H1 (cell line): ENCODE data around the gene CCDC137. TPM values are rescaled to one million over a fixed set of nuclear protein-coding genes. Genes with fewer than 3 reads are reported as not detected.

Experiments used
- ATF3 ChIP-seq: IDR thresholded peaks from 2 replicates; pipeline ENCODE4 v1.6.1; 2011; ENCODE audit warnings: low read depth, mild to moderate bottlenecking, low read length; ENCODE audit not compliant: insufficient read depth
- BACH1 ChIP-seq: IDR thresholded peaks from 2 replicates; pipeline ENCODE4 v1.6.1; 2012; ENCODE audit warnings: low read length, improper control_type of control experiment
- E2F6 ChIP-seq: IDR thresholded peaks from 2 replicates; pipeline ENCODE4 v1.6.1; 2012; ENCODE audit warnings: inconsistent platforms
- NANOG ChIP-seq: IDR thresholded peaks from 2 replicates; pipeline ENCODE4 v1.6.1; 2011; ENCODE audit warnings: low read length, low read depth, mild to moderate bottlenecking, inconsistent platforms; ENCODE audit not compliant: insufficient read depth, poor library complexity, severe bottlenecking
- YY1 ChIP-seq: IDR thresholded peaks from 2 replicates; pipeline ENCODE4 v1.6.1; 2011; ENCODE audit warnings: low read depth, mild to moderate bottlenecking, low read length
- polyA plus RNA-seq, 7 experiments: library from polyadenylated mRNA; depleted of rRNA in 3 of 7; stranded (reverse) in 5 of 7; unstranded in 2 of 7; fragments of >200 nt in 5 of 7; fragments of 200-250 nt in 2 of 7; gene quantifications; 1 replicate in 5 of 7; 2 replicates in 1 of 7; 4 replicates in 1 of 7; pipeline versions ENCODE4 v1.2.1 to v1.2.3, GENCODE V29; 2011 to 2013; ENCODE audit warnings: missing spikeins in 2 of 7, mixed read lengths in 2 of 7
- total RNA-seq: library from RNA; stranded (reverse); fragmentation: NEBNext Ultra II Directional; extraction: Animal tissue kit (Norgen Biotek cat#: 25700); gene quantifications from 2 replicates; pipeline ENCODE4 v1.2.1, GENCODE V29; 2021
- TF ChIP-seq, protein P1 (sequence below): IDR thresholded peaks from 2 replicates; pipeline ENCODE4 v1.6.1; 2012; ENCODE audit warnings: low read length, inconsistent platforms

CCDC137 gene
- total and polyA plus RNA-seq, 2 of the 8 experiments (the other 6 are each of a cell fraction or from before 2014, with no cell fraction given) = 17.6 to 38.6 TPM

DNA sequence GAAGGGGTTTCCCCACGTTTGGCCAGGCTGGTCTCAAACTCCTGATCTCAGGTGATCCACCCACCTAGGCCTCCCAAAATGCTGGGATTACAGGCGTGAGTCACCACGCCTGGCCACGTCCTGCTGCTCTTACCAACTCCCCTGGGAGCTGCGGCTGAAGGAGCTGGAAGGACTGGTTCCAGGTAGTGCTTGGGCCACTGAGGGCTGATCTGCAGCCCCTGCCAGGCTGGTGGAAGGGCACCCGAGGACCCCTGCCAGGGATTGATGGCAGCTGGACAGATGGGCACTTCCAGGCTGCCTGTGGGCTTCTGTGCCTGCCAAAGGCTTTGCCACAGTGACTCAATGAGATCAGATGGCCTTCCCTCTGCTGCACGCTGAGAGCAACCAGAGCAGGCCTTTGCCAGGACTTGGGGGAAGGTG, 2.5 kb upstream of the CCDC137 start (continued):
- TF ChIP-seq YY1 (no peak), BACH1 (no peak), E2F6 (no peak), ATF3 (no peak), NANOG (no peak)
- TF ChIP-seq, protein P1, sequence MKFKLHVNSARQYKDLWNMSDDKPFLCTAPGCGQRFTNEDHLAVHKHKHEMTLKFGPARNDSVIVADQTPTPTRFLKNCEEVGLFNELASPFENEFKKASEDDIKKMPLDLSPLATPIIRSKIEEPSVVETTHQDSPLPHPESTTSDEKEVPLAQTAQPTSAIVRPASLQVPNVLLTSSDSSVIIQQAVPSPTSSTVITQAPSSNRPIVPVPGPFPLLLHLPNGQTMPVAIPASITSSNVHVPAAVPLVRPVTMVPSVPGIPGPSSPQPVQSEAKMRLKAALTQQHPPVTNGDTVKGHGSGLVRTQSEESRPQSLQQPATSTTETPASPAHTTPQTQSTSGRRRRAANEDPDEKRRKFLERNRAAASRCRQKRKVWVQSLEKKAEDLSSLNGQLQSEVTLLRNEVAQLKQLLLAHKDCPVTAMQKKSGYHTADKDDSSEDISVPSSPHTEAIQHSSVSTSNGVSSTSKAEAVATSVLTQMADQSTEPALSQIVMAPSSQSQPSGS = no peak
